Epithelial cell of prostate (primary cell): ENCODE data around the gene NEURL1B.

Experiments used
- DNase-seq: peaks from one replicate; pipeline ENCODE4 v3.0.0-alpha.2; 2011; ENCODE audit warnings: low read depth, low spot score
- H3K27ac ChIP-seq: fragments of 450-650 bp; 2 replicates; pipeline ENCODE4 v1.5.1; 2017; ENCODE audit warnings: mild to moderate bottlenecking

Gene NEURL1B

DNA sequence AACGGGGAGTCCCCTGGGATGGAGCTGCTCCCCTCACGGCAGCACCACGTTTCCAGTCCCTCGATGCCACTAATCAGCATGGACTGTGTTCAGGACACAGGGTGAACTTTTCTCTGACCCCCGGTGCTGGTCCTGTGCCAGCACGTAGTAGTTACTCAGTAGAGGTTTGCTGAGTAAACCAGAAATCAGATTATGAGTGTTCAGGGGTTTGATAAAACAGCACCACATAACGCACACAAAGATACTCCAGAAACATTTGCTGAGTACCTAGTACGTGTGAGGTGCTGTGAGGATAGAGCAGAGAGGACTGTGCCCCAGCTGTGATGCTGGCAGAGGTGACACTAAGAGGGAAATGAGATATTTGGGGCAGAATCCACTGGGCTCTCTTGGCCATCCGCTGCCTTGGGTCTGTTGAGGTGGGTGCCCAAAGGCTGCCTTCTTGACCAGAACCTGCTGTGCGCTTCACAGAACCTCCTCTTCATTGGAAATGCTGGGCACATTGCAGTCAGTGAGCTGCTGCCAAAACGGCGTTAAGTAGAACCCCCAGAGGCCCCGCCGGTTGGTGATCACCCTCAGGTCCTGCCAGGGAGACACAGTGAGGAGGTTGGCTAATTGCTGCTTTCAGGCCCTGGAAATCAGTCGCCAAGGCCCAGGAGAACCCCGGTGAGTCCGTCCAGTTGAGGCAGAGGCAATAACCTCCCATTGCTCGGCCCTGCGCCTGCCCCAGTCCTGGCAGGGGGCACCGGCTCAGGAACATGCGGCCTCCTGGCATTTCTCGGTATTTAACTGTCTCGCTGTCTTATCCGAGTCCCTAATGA lies 49.4 kb downstream of the NEURL1B start:
- no peak overlapping the region for H3K27ac ChIP-seq

DNA sequence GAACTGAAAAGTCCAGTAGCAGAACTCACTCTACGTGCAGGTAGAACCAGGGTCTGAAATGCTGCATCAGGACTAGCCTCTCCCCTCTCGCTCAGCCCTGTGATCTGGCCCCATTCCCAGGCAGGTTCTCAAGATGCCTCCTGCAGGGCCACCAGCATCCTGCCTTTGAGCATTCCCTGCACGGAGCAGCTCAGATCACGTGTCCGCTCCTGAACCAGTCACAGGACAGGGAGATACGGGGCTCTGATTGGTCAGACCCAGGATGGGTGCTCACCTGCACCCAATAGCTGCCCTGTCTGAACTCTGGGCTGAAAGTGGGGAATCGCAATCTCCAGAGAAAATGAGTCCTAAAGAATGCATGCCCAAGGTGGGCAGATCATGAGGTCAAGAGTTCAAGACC lies 50.8 kb downstream of the NEURL1B start:
- no peak overlapping the region for H3K27ac ChIP-seq
- DNase-seq, result no peak

More for the DNA sequence above, 49.4 kb downstream of the NEURL1B start:
- DNase-seq, result no peak

DNA sequence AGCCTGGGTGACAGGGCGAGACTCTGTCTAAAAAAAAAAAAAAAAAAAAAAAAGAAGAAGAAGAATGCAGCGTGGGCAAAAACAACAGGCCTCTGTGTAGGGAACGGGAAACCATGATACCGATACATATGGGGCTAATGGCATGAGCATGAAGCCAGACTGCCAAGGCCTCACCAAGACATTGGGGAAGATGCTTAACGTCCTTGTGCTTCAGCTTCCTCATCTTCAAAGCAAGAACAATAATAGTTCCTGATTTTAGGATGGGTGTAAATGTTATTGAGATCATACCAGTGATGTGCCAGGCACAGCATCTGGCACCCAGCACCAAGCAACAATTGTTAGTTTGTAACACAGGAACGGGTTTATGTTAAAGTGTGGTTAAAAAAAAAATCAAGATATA lies 51.4 kb downstream of the NEURL1B start:
- no peak for DNase-seq
- no peak overlapping the region for H3K27ac ChIP-seq

DNA sequence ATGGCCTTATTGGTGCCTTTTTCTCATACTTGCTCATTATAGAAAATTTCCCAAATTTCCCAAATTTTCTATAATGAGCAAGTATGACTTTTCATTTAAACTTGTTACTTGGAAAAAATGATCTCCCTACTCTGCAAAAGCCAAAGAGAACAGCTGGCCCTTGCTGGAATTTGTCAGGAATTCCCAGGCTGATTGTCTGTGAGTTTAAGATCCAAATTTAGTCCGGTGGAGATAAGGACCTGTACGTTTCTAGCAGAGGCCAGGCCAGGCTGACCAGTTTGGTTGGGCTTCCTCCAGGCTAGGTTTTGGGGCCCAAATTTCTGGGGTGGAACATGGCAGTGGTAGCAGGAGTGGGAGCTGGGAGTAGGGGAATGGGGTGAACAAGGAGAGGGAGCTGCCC lies 51.9 kb downstream of the NEURL1B start:
- no peak for DNase-seq
- H3K27ac ChIP-seq, result no peak overlapping the region

DNA sequence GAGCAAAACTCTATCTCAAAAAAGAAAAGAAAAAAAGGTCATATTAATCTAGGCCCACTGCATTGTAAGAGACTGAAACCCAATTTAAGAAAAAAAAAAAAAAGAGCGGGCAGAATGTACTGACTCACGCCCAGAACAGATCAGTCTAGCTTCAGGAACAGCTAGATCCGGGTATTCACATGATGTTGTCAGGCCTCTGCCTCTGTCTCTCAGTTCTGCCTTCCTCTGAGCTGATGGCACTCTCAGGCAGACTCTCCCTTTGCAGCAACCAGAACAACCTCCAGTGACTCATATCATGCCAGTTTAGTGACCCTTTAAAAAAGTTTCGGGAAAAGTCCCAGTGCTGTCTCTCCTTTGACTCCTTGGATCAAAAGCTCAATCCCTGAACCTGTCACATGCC lies 53.0 kb downstream of the NEURL1B start:
- DNase-seq, result no peak
- no peak overlapping the region for H3K27ac ChIP-seq

DNA sequence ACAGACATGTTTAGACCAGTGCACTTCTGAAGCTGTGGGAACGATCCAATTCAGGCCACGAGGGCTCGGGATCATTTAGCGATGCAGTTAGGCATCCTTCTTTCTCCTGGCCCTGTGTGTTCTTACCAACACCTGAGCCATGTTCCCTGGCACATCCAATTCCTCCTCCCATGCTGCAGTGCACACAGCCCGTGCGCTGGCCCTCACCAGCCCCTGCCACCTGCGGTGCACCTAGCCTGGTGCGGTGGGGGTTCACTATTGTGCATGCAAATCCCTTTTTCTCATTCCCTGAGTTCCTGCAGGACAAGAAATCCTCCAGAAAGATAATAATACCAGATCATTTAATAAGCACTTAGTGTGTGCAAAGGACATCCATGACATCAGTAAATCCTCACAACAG lies 53.5 kb downstream of the NEURL1B start:
- no peak for DNase-seq
- no peak overlapping the region for H3K27ac ChIP-seq

DNA sequence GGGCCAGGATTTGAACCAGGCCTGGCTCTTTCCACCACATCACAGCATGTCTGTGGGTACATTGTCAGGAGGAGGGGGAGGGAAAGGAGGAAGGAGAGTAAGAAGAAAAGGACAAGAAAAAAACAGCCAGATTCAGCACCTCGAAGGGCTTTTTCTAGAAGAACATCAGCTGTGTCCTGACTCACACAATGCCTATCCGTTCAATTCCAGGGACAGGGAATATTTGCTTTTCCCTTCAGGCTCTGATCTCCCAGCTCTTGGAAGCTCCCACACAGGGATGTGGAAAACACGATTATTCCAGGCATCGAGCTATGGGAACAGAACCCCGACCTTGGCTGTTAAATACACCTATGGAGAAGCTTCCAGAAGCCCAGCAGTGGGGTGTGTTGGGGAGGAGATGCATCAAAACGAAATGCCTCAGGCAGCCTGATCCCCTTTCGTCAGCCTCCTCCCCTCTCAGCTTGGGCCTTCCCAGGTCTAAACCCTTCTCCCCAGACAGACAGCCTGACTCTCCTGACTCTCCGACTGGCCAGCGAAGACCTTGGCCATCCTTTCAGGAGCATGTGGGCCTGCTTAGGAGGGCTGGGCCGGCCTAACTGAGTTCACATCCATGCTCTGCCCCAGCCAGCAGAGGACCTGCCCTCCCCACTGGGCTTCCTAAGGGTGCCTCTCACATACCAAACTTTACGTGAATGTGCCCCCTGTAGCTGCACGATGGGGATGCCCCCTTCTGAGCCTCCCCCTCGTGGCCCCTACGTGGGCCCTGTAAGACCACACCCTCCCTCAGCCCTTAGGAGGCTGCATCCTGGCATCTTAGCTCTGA lies 54.4 kb downstream of the NEURL1B start:
- no peak overlapping the region for H3K27ac ChIP-seq
- no peak for DNase-seq

DNA sequence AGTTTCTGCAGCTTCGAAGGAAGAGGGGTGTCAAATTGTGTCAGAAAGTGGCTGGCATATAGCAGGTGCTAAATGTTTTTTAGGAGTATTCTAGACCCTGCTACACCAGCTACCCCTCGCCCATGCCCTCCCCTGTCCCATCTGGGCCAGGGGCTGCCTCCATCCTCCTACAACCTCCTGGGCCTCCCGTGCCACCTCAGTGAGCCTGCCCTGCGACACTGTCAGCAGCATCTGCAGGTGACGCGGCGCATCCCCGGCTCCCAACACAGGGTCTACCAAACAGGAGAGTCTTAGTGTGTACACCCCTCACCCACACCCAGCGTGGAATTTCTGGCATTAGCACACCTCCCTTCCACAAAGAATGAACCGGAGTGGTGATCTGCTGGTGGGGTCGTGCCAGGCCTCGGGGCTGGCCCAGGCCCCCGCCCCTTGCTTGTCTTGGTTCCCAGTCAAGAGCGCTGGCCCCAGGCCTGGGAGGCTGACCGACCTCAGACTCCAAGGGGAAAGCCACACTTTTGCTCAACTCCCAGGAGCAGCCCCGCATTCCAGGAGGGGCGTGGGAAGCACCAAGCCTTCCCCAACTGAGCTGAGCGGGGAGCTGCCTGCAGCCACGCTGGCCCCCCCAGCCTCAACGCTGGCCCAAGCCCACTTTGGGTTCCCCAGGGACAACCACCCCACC lies 55.2 kb downstream of the NEURL1B start:
- H3K27ac ChIP-seq, result no peak overlapping the region
- DNase-seq, result no peak

DNA sequence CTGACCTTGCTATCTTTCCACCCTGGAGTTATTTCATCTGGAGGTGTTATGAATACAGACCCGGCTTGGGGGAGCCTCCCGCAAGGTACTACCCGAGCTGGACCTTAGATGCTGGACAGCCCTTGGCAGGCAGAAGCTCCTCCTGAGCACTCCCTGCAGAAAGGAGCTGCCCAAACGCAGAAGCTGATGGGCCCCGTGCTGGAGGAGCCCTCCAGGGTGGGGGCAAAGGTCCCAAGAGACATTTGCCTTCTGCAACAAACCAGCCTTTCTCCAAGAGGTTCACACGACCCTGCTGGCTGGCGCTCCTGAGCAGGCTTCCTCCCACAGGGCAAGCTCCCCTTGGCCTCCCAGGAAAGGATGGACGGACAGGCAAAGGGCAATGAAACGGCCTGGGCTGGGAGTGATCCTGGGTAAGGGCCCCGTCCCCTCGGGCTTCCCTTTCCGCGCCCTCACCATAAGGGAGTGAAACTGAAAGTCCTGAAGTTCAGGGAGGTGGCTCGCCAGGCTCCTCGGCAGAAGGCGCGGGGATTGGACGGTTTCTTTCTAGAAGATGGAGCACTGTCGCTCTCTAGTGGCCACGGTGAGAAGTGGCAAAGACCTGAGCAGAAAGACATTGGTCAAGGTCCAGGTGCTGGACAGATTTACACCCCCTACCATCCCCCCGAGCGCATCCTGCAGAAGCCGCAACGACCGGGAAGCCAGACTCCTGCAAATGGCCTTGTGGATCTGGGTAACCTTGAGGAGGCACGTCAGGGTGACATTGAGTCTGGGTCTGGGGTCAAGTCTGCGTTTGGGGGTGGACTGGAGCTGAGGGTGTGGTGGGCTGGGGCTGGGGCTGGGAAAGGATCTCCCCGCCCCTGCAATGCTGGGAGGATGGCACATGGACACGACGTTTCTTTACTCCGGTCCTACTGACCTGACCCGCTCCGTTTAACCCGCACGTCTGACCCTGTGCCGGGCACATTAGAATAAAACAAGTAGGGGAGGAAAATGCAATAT lies 56.4 kb downstream of the NEURL1B start:
- DNase-seq, result no peak
- H3K27ac ChIP-seq, result no peak overlapping the region

DNA sequence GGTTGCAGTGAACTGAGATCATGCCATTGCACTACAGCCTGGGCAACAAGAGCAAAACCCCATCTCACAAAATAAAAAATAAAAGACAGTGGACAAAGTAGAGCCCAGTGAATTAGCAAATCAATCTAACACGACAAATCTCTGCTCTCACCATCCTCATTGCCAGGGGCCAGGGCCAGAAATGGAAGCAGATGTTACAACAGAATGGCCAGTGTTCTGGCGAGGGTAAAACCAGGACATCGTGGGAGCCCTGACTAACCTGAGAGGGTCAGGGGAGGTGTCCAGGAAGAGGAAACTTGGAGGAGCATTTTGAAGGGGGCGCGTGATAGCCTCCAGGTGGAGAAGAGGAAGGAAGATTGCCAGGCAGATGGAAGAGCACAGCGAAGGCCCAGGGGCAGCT lies 58.4 kb downstream of the NEURL1B start:
- no peak for DNase-seq
- H3K27ac ChIP-seq, result no peak overlapping the region

DNA sequence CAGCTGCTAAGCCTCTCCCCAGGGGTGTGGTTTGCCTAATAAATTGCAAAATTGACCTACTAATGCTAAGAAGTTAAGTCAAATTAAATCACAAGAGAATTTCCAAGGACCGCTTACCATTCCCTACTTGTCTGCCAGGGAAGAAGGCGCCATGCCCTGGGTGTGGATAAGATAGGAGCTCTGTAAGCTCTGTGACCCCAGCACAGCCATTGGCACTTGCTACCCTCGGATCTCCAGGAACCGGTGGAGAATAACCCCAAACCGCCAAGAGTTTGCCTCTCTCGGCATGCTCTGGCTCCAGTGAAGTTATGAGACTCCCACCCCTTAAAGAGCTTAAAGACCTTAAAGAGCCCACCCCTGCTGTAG lies 58.9 kb downstream of the NEURL1B start:
- H3K27ac ChIP-seq, result no peak overlapping the region
- DNase-seq, result no peak

DNA sequence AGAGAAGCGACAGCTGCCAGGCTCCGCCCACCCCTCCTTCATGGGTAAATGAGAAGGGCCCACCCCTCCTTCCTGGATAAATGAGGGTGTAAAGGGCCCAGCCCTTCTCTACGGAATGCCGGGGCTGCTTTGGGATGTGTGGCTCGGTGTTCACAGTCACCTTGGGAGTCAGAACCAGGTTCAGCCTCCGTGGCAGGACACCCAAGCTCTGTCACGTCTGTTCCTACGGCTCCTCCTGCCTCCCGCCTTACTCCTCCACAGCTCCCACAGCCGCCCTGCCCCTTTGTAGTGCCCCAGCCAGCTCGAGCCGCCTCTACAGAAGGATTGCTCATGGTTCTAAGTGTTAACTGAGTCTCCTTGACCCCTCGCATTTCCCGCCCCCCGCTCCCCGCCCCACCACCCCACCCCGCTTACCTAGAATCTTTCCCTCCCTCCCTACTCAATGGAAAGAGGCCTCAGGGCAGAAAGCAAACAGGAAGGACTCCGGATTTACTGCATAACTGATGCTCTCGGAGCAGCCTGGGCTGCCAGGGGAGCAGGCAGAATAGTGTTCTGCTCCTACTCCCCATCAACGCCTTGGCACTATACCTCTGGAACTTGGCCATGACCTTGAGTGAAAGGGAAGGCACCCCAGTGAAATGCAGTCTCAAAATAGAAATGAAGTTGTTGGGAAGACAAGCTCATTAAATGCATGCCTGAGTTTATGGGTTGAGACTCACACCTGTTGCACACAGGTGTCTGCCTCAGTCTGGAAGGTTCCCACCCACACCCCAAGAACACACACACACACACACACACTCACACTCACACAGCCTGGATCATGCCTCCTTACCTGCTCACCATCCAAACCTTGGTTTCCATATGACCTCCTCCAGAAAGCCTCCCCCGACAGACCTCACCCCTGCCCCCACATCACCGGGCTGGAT lies 59.6 kb downstream of the NEURL1B start:
- H3K27ac ChIP-seq, result no peak overlapping the region
- DNase-seq, result no peak

DNA sequence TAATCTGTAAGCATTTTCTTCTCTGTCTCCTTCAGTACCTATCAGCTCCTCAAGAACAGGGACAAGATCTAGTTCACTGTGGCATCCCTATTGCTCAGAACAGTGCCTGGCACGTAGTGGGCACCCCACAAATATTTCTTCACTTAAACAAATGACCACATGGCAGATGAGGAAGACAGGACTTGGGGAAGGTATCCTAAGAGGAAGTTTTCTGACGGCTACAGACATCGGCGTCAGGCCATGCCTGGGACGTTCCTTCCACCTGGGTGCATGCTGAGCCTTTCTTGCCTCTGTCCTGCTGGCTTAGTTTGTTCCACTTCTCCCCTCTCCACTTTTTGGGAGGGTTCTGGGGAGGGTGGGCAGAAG lies 60.2 kb downstream of the NEURL1B start:
- H3K27ac ChIP-seq, result no peak overlapping the region
- DNase-seq, result no peak

DNA sequence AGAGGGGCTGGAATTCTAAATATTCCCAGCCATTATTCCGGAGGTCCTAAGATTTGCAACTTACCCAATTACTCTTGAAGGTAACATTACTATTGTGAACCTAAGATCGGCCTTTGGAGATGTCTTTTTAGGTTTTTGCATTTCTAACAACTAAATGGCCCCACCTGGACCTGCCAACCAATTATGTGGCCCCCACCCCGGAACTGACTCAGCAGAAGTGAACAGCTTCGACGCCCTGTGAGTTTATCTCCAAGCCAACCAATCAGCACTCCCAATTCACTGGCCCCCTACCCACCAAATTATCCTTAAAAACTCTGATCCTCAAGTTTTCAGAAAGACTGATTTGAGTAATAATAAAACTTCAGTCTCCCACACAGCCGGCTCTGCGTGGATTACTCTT lies 62.9 kb downstream of the NEURL1B start:
- no peak for DNase-seq
- no peak overlapping the region for H3K27ac ChIP-seq

DNA sequence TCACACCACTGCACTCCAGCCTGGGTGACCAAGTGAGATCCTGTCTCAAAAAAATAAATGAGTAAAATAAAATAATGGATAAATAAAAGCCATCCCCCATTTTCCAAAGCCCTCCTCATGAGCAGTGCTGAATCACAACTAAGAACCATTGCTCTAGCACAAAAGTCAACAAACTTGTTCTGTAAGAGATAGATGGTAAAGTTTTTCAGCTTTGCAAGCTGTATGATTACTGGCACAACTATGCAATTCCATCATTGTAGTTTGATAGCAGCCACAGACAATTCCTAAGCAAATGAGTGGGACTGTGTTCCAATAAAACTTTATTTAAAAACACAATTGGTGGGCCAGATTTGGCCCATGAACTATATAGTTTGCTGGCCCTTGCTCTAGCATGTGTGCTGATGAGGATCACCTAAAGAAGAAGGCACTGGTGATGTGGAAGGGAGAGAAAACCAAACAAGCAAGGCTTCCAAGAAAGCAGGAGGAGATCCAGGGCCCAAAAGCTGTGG lies 64.6 kb downstream of the NEURL1B start:
- no peak overlapping the region for H3K27ac ChIP-seq
- no peak for DNase-seq

DNA sequence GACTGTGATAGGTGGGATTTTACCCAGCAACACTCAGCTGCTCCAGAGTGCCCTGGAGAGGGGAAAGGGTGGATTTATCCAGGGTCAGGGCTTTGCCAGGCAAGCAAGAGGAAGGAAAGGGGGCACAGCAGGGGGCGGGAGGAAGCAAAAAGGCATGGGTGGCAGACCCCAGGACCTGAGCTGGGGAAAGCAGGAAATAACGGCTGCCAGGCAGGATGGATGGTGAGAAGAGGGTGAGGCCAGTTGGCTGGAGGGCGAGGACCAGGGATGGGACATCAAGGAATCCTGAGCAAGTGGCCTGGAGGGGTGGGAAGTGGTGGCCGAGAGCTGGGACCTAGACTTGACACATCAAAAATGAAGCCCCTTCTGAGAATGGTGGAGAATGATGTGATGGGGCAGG lies 65.7 kb downstream of the NEURL1B start:
- H3K27ac ChIP-seq, result no peak overlapping the region
- no peak for DNase-seq

DNA sequence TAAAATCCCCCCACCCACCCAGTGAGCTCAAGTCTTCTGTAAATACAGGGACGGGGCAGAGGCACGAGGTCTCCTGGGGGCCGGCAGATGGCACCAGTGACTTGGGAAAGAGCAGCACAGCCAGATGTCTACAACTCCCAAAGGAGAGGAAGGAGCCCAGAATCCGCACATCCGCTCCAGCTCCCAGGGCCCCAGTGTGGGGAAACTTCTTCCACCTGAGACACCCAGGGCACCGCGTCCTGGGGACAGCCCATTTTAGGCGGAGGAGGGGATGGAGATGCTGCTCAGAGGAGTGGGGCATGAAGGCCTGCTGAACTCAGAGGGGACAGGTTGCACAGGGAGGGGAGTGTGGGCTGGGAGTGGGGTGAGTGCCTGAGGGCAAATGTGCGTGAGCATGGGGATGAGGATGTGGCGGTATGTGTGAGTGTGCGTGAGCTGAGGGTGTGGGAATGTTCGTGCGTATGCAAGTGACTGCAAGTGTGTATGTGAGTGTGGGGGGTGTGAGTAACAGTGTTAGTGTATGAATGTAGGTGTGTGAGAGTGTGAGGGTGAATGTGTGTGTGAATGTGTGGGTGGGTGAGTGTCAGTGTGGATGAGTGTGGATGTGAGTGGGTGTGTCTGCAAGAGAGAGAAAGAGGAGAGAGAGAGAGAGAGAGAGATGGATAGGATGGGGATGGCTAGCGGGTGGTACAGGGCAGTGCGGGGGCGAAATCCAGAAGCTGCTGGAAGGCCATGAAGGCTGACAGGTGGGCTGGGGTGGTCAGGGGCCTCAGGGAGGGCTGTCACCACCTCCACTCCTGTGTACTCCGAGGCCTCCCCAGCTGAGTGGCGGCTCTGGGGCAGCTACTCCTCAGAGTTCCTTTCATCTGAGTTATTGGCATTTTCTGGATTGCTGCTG lies 66.5 kb downstream of the NEURL1B start:
- H3K27ac ChIP-seq, result no peak overlapping the region
- DNase-seq, result no peak

DNA sequence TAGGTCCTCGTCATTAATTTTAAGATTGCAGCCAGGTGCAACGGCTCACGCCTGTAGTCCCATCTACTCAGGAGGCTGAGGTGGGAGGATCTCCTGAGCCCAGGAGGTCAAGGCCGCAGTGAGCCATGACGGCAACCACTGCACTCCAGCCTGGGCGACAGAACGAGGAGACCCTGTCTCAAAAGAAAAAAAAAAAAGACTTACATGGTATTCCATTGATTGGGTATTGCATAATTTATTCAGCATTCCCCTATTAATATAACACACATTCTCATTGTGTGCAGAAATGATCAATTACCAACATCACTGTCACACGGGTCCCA lies 67.1 kb downstream of the NEURL1B start:
- H3K27ac ChIP-seq, result no peak overlapping the region
- no peak for DNase-seq
